ENCODE measurements around the gene PACRG. TPM values are rescaled to one million over a fixed set of nuclear protein-coding genes. Genes with fewer than 3 reads are reported as not detected.

Gene PACRG
- total RNA-seq, 1 donor from 2014 or later: under 0.01 TPM

GRCh38 chr6:162697872-162698403, 29.8 kb upstream of the PACRG start:
- no peaks in the 10 kb centered on the region for H3K27me3 ChIP-seq (ENCODE audit: control insufficient read depth, insufficient read depth, low read length)
- FAIRE-seq (peak; percentile 58), DNase-seq (ENCODE audit: low read depth) (no peak)
- no peaks in the 10 kb centered on the region for H3K36me3 ChIP-seq (ENCODE audit: control insufficient read depth, insufficient read depth, low read length)
- TF ChIP-seq CTCF (IDR thresholded peaks at IDR 0.05; ENCODE audit: insufficient read depth, low read length, severe bottlenecking): no peak
- no peak overlapping the region for H3K4me3 ChIP-seq (ENCODE audit: low read depth, low read length)

DNA sequence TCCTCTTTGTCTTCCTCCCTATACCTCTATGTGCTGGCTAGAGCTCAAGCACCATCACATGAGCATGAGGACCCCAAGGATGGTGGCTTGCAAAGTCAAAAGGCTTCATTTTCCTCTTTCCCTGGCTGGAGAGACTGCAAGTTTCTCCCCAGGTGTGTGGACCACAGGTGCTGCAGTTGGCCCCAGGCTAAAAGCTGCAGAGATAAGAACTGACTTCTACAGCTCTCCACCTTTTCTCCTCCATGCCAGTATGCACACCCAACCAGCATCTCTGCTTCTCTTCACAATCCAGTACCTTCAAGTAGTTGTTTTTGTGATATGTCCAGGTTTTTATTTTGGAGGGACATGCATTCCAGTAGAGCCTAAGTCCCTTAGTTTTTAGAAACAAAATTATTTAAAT, 29.3 kb upstream of the PACRG start:
- DNase-seq (ENCODE audit: low read depth): no peak
- TF ChIP-seq CTCF (IDR thresholded peaks at IDR 0.05; ENCODE audit: insufficient read depth, low read length, severe bottlenecking): no peak
- no peak overlapping the region for H3K4me3 ChIP-seq (ENCODE audit: low read depth, low read length)
- FAIRE-seq: no peak
- no peaks in the 10 kb centered on the region for H3K36me3 ChIP-seq (ENCODE audit: control insufficient read depth, insufficient read depth, low read length)
- no peaks in the 10 kb centered on the region for H3K27me3 ChIP-seq (ENCODE audit: control insufficient read depth, insufficient read depth, low read length)

DNA sequence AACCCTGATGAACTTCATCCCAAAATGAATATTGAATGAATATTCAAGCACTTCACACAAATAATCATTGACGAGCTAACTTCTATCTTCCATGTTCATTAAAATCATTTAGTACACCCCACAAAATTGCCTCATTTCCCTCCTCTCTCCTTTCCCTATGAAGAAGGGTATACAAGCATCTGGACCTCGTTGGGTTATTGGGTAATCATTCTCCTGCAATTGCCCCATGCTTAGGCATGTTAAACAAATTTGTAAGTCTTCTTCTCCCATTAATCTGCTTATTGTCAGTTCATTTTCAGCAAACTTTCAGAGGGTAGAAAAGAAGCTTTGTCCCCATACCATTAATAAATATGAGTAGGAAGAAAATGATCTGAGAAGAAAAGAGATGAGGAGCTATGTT, 27.8 kb upstream of the PACRG start:
- DNase-seq (ENCODE audit: low read depth) (no peak), FAIRE-seq (no peak)
- no peaks in the 10 kb centered on the region for H3K36me3 ChIP-seq (ENCODE audit: control insufficient read depth, insufficient read depth, low read length)
- no peak overlapping the region for H3K4me3 ChIP-seq (ENCODE audit: low read depth, low read length)
- H3K27me3 ChIP-seq (ENCODE audit: control insufficient read depth, insufficient read depth, low read length): no peaks in the 10 kb centered on the region
- TF ChIP-seq CTCF (IDR thresholded peaks at IDR 0.05; ENCODE audit: insufficient read depth, low read length, severe bottlenecking): no peak

DNA sequence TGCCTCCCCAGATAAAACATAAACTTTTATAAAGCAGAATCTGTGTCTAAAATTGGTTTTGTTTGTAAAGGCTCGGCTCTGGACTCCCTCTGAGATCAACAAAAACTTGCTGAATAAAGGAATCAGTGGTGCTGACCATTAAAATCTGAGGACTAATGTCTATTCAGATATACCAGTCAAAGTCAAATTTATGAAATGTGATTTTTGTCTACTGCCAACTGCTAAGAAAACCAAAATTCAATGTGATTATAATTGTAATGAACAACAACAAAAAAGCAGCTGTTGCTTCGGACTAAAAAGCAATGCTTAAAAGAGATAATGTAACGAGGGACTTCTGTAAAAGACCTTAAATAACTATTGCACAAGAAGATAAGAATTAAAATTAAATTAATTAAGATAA, 26.8 kb upstream of the PACRG start:
- DNase-seq (ENCODE audit: low read depth) (no peak), FAIRE-seq (no peak)
- no peaks in the 10 kb centered on the region for H3K27me3 ChIP-seq (ENCODE audit: control insufficient read depth, insufficient read depth, low read length)
- no peak for TF ChIP-seq CTCF (IDR thresholded peaks at IDR 0.05; ENCODE audit: insufficient read depth, low read length, severe bottlenecking)
- no peaks in the 10 kb centered on the region for H3K36me3 ChIP-seq (ENCODE audit: control insufficient read depth, insufficient read depth, low read length)
- no peak overlapping the region for H3K4me3 ChIP-seq (ENCODE audit: low read depth, low read length)

DNA sequence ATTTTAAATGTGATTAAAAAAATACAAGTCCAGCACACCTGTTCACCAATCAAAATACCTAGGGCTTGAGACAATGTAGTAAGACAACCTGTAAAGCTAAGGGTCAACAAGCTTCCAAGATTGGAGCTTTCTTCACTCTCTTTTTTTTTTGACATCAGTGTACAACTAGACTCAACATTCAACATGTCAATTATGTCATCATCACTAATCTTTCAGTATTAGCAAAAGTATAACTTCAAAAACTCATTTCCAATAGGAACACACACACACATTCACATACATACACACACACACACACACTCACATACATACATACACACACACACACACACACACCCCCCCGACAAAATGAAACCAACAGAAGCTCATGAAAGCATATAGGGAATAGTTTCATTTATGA, 26.2 kb upstream of the PACRG start:
- TF ChIP-seq CTCF (IDR thresholded peaks at IDR 0.05; ENCODE audit: insufficient read depth, low read length, severe bottlenecking): no peak
- H3K27me3 ChIP-seq (ENCODE audit: control insufficient read depth, insufficient read depth, low read length): no peaks in the 10 kb centered on the region
- FAIRE-seq: no peak
- H3K36me3 ChIP-seq (ENCODE audit: control insufficient read depth, insufficient read depth, low read length): no peaks in the 10 kb centered on the region
- no peak overlapping the region for H3K4me3 ChIP-seq (ENCODE audit: low read depth, low read length)
- DNase-seq (ENCODE audit: low read depth): no peak

- FAIRE-seq (no peak), DNase-seq (ENCODE audit: low read depth) (no peak)
- H3K36me3 ChIP-seq (ENCODE audit: control insufficient read depth, insufficient read depth, low read length): no peaks in the 10 kb centered on the region
- H3K4me3 ChIP-seq (ENCODE audit: low read depth, low read length): no peak overlapping the region
- TF ChIP-seq CTCF (IDR thresholded peaks at IDR 0.05; ENCODE audit: insufficient read depth, low read length, severe bottlenecking): no peak
- H3K27me3 ChIP-seq (ENCODE audit: control insufficient read depth, insufficient read depth, low read length): no peaks in the 10 kb centered on the region
Observed at GRCh38 chr6:162702446-162702845, 25.3 kb upstream of the PACRG start.
